Stimulated activated CD4-positive, alpha-beta T cell treated with anti-CD3 and anti-CD28 coated beads, Interleukin-1b, Interleukin-23, amount 100 ng/mL, for 24 hours (primary cell): ENCODE results near the gene VWC2.

ENCODE experiments used
- DNase-seq, 4 experiments: peaks; one replicate each; pipeline ENCODE4 v3.0.0-alpha.2; 2020; ENCODE audit warnings: low read depth in 4 of 4, low spot score in 1 of 4

The VWC2 gene

GRCh38 chr7:49783446-49783845 lies 10.0 kb downstream of the VWC2 start:
- DNase-seq: no peak

- DNase-seq: no peak
These were observed 14.5 kb downstream of the VWC2 start for GRCh38 chr7:49787980-49788379.

- DNase-seq: no peak
These were observed 15.1 kb downstream of the VWC2 start for GRCh38 chr7:49788455-49789059.

GRCh38 chr7:49789736-49790135 lies 16.3 kb downstream of the VWC2 start:
- DNase-seq: no peak

- DNase-seq: no peak
These were observed 16.8 kb downstream of the VWC2 start for GRCh38 chr7:49790209-49790608.

- no peak for DNase-seq
These were observed 17.8 kb downstream of the VWC2 start for GRCh38 chr7:49791088-49791741.

- DNase-seq: no peak
These were observed 24.7 kb downstream of the VWC2 start for GRCh38 chr7:49797987-49798660.

- no peak for DNase-seq
These were observed 26.6 kb downstream of the VWC2 start for GRCh38 chr7:49800031-49800430.

- no peak for DNase-seq
These were observed 29.2 kb downstream of the VWC2 start for GRCh38 chr7:49802600-49802999.

- no peak for DNase-seq
These were observed 30.4 kb downstream of the VWC2 start for GRCh38 chr7:49803812-49804211.

- no peak for DNase-seq
These were observed 32.1 kb downstream of the VWC2 start for GRCh38 chr7:49805371-49806007.

GRCh38 chr7:49812534-49812933 lies 39.1 kb downstream of the VWC2 start:
- DNase-seq: no peak

GRCh38 chr7:49817279-49817678 lies 43.8 kb downstream of the VWC2 start:
- DNase-seq: no peak

- no peak for DNase-seq
These were observed 47.7 kb downstream of the VWC2 start for GRCh38 chr7:49821181-49821580.

GRCh38 chr7:49822856-49823255 lies 49.4 kb downstream of the VWC2 start:
- no peak for DNase-seq

GRCh38 chr7:49823566-49823965 lies 50.1 kb downstream of the VWC2 start:
- no peak for DNase-seq

GRCh38 chr7:49839863-49840645 lies 66.6 kb downstream of the VWC2 start:
- no peak for DNase-seq

- DNase-seq: no peak
These were observed 67.4 kb downstream of the VWC2 start for GRCh38 chr7:49840751-49841405.

- no peak for DNase-seq
These were observed 72.2 kb downstream of the VWC2 start for GRCh38 chr7:49845626-49846025.

GRCh38 chr7:49848211-49848841 lies 74.9 kb downstream of the VWC2 start:
- no peak for DNase-seq
